22Rv1 (cell line): Measurements from ENCODE around the gene CLEC2L.

Experiments used
- H3K27ac ChIP-seq: fragments of 450-650 bp; 2 replicates; pipeline ENCODE4 v1.5.1; 2017
- CTCF ChIP-seq: fragments of 450-650 bp; IDR thresholded peaks from 2 replicates; pipeline ENCODE4 v1.5.1; 2017; ENCODE audit warnings: mild to moderate bottlenecking
- ZFX ChIP-seq: fragments of 450-650 bp; IDR thresholded peaks from 2 replicates; pipeline ENCODE4 v1.6.1; 2017; ENCODE audit warnings: antibody characterized with exemption, borderline replicate concordance

CLEC2L gene

GRCh38 chr7:139566075-139566474, 42.6 kb downstream of the CLEC2L start:
- no peak for TF ChIP-seq CTCF
- no peak for TF ChIP-seq ZFX
- H3K27ac ChIP-seq: no peak overlapping the region

GRCh38 chr7:139566736-139567646, 43.5 kb downstream of the CLEC2L start:
- TF ChIP-seq ZFX: no peak
- TF ChIP-seq CTCF: no peak
- H3K27ac ChIP-seq: no peak overlapping the region

GRCh38 chr7:139567647-139568345, 44.3 kb downstream of the CLEC2L start:
- no peak overlapping the region for H3K27ac ChIP-seq
- TF ChIP-seq CTCF (no peak), ZFX (no peak)

GRCh38 chr7:139568346-139568675, 44.8 kb downstream of the CLEC2L start:
- no peak overlapping the region for H3K27ac ChIP-seq
- no peak for TF ChIP-seq ZFX
- no peak for TF ChIP-seq CTCF

- TF ChIP-seq CTCF (no peak), ZFX (no peak)
- no peak overlapping the region for H3K27ac ChIP-seq
Measured at GRCh38 chr7:139568813-139569490, 45.5 kb downstream of the CLEC2L start.

- no peak overlapping the region for H3K27ac ChIP-seq
- TF ChIP-seq ZFX (no peak), CTCF (no peak)
Measured at GRCh38 chr7:139570119-139570518, 46.6 kb downstream of the CLEC2L start.

GRCh38 chr7:139570626-139571025, 47.1 kb downstream of the CLEC2L start:
- H3K27ac ChIP-seq: no peak overlapping the region
- no peak for TF ChIP-seq ZFX
